MCF 10A (cell line): ENCODE results near the gene SLC41A3. TPM values are rescaled to one million over a fixed set of nuclear protein-coding genes. Genes with fewer than 3 reads are reported as not detected.

Source experiments
- BruUV-seq: library from RNA; stranded (reverse); fragments of 400-500 nt; replicated peaks from 2 replicates; lab custom pipeline; 2021; lab: Mats Ljungman, UMichigan
- CTCF ChIA-PET: fragments of 300-600 bp; sonication (Branson Sonifier 250); formaldehyde crosslinking; extraction: SDS; loops from one replicate; lab custom pipeline; 2021; ENCODE audit warnings: antibody characterized with exemption, inconsistent platforms; lab: Yijun Ruan, JAX
- POLR2A ChIA-PET: fragments of 300-600, 350-650 bp; sonication (Branson Sonifier 250); formaldehyde crosslinking; extraction: SDS; loops from one replicate; lab custom pipeline; 2020; ENCODE audit warnings: antibody characterized with exemption, inconsistent platforms; lab: Yijun Ruan, JAX
- DNase-seq: peaks from one replicate; pipeline ENCODE4 v3.0.0-alpha.2; 2018; ENCODE audit not compliant: unreplicated experiment
- H3K27ac Mint-ChIP-seq: one replicate; pipeline ENCODE4 v1.8.0; 2022; ENCODE audit warnings: mild to moderate bottlenecking, low read depth, mixed read lengths; ENCODE audit not compliant: unreplicated experiment
- H3K27me3 Mint-ChIP-seq: one replicate; pipeline ENCODE4 v1.8.0; 2022; ENCODE audit warnings: mixed read lengths; ENCODE audit not compliant: insufficient read depth, unreplicated experiment
- H3K36me3 Mint-ChIP-seq: one replicate; pipeline ENCODE4 v1.8.0; 2022; ENCODE audit warnings: mild to moderate bottlenecking, moderate library complexity, mixed read lengths; ENCODE audit not compliant: insufficient read depth, unreplicated experiment
- H3K4me1 Mint-ChIP-seq: one replicate; pipeline ENCODE4 v1.8.0; 2022; ENCODE audit warnings: mixed read lengths; ENCODE audit not compliant: insufficient read depth, unreplicated experiment
- H3K4me3 Mint-ChIP-seq: one replicate; pipeline ENCODE4 v1.8.0; 2022; ENCODE audit warnings: mild to moderate bottlenecking, moderate library complexity, mixed read lengths; ENCODE audit not compliant: unreplicated experiment
- H3K9me3 Mint-ChIP-seq: one replicate; pipeline ENCODE4 v1.8.0; 2022; ENCODE audit warnings: mixed read lengths; ENCODE audit not compliant: unreplicated experiment
- intact Hi-C: fragments of 100-400 bp; cut with micrococcal nuclease; formaldehyde crosslinking; loops from 2 replicates; pipeline ENCODE4 v1.14.1; 2022
- total RNA-seq: library from RNA; stranded (reverse); gene quantifications from 2 replicates; pipeline ENCODE4 v1.2.3, GENCODE V29; 2022
- TF ChIP-seq, protein P1 (sequence below): fragments of 200-600 bp; IDR thresholded peaks from one replicate; pipeline ENCODE4 v1.8.0; 2022; ENCODE audit warnings: antibody characterized with exemption, mild to moderate bottlenecking; ENCODE audit not compliant: unreplicated experiment

Gene SLC41A3
- total RNA-seq, 1 experiment from 2014 or later, result 43.2 TPM

DNA sequence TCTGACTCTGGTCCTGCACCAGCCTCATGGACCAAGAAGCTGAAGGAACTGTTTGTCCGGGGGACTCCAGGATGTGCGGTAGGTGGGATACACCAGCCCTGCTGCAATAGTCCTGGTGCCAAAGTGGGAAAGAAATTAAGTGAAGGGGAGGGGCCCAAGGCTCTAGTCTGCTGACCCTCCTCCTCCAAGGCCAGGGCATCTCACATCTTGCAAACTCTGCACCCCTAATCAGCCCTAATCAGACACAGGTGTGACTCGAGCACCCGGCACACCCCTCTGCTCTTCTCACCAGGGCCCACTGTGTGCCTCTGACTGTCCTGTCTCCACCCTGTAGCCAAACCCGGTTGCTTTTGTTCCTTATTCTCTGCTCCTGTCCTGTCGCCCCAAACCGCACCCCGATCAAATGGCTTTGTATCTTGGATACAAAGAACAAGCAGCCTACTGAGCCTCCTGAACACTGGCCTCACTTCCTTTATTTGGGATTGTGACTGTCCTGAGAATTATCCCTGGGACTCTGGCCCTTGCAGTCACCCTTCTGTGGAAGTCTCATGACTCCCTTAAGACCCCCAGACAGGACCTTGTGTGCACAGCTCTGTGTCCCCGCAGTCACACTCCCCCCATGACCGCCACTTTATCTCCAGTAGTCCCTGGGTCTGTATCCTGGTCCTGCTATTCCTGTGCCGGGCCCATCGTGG lies 26.7 kb upstream of the SLC41A3 start:
- peaks cover 8% of the 10 kb centered on the region for H3K4me1 Mint-ChIP-seq
- TF ChIP-seq, protein P1, sequence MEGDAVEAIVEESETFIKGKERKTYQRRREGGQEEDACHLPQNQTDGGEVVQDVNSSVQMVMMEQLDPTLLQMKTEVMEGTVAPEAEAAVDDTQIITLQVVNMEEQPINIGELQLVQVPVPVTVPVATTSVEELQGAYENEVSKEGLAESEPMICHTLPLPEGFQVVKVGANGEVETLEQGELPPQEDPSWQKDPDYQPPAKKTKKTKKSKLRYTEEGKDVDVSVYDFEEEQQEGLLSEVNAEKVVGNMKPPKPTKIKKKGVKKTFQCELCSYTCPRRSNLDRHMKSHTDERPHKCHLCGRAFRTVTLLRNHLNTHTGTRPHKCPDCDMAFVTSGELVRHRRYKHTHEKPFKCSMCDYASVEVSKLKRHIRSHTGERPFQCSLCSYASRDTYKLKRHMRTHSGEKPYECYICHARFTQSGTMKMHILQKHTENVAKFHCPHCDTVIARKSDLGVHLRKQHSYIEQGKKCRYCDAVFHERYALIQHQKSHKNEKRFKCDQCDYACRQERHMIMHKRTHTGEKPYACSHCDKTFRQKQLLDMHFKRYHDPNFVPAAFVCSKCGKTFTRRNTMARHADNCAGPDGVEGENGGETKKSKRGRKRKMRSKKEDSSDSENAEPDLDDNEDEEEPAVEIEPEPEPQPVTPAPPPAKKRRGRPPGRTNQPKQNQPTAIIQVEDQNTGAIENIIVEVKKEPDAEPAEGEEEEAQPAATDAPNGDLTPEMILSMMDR, result no peak
- H3K4me3 Mint-ChIP-seq, result no peak overlapping the region
- ChIA-PET POLR2A (interaction anchor here (0.6 kb wide), 1 partner anchor 12 kb away, joined by 3 read pairs; no protein-coding TSS in a partner anchor), CTCF (no interaction called here)
- no peak overlapping the region for H3K27ac Mint-ChIP-seq
- DNase-seq, result no peak
- BruUV-seq, result no TSS peak
- H3K27me3 Mint-ChIP-seq, result no peaks in the 10 kb centered on the region
- no peaks in the 10 kb centered on the region for H3K9me3 Mint-ChIP-seq
- intact Hi-C loops, result no loop called here
- H3K36me3 Mint-ChIP-seq, result no peaks in the 10 kb centered on the region

DNA sequence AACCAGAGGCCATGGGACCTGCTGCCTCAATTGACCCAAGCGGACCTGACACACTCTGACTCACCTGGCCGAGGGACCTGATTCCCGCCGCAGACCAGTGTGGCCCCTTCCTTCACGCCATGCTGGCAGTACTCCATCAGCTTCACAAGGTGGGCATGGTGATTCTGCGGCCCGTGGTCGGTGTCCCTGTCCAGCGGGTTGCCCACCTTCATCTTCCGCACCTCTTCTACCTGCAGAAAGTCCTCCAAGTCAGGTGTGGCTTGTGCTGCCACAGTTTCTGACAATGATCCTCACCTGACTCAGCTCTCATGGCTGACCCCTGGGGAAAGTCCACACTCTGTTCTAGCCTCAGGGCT lies 25.9 kb upstream of the SLC41A3 start:
- CTCF ChIA-PET, result no interaction called here
- TF ChIP-seq, protein P1, result no peak
- POLR2A ChIA-PET, result no interaction called here
- H3K4me3 Mint-ChIP-seq, result no peak overlapping the region
- H3K9me3 Mint-ChIP-seq, result no peaks in the 10 kb centered on the region
- no peak overlapping the region for H3K27ac Mint-ChIP-seq
- H3K36me3 Mint-ChIP-seq, result no peaks in the 10 kb centered on the region
- no TSS peak for BruUV-seq
- no peak for DNase-seq
- peaks cover 8% of the 10 kb centered on the region for H3K4me1 Mint-ChIP-seq
- H3K27me3 Mint-ChIP-seq, result no peaks in the 10 kb centered on the region
- intact Hi-C loops, result no loop called here

DNA sequence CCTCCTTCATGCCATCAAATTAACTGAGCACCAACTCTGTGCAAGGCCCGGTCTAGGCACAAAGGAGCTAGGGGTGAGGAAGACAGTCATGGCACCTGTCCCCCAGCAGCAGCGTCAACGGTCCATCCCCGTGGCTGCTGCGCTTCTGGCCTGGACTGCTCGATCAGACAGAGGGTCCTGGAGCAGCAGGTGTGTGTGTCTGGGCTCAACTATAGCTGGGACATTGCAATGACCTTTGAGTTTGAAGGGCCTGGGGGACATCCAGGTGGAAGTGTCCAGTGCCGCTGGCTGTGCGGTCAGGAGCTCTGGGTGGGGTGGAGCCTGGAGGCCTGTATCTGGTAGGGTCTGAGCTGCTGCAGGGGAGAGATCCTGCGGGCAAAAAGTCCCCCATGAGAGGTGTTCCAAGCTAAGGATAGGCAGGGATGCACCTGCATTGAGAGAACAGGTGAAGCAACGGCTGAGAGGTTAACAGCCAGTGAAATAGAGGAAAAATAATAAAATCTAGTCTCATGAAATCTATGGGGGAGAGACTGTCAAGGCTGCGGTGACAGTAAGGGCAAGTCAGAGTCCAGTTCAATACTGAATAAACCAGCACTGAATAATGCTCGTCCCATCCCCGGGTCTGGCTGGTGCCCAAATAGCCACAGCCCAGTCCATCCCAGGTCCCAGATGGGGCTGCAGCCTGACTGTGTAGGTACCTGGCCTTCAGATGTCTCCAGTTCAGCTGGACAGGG lies 25.4 kb upstream of the SLC41A3 start:
- Mint-ChIP-seq H3K4me1 (peaks cover 8% of the 10 kb centered on the region), H3K4me3 (no peak overlapping the region), H3K9me3 (no peaks in the 10 kb centered on the region), H3K27ac (no peak overlapping the region), H3K27me3 (no peaks in the 10 kb centered on the region), H3K36me3 (no peaks in the 10 kb centered on the region)
- ChIA-PET CTCF (interaction anchor here (1.6 kb wide), 1 partner anchor 24 kb away, joined by 5 read pairs; no protein-coding TSS in a partner anchor), POLR2A (interaction anchor here (1.1 kb wide), 1 partner anchor 12 kb away, joined by 4 read pairs; no protein-coding TSS in a partner anchor)
- intact Hi-C loops, result no loop called here
- TF ChIP-seq, protein P1, result no peak
- DNase-seq, result no peak
- no TSS peak for BruUV-seq

DNA sequence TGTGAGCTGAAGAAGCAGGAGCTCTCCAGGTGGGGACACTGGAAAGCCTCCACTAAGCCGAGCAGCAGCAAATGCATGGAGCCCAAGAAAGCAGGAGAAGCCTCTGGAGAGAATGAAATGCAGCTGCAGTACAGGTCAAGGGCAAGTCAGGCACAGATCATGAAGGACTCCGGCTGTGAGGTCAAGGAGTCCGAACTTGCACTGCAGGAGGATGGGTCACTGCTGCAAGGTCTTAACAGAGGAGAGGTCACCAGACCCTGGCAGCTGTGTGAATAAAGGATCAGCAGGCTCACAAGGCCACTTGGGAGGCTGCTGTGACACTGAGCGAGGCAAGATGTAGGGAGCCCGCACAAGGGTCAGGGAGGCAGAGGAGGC lies 24.7 kb upstream of the SLC41A3 start:
- peaks cover 8% of the 10 kb centered on the region for H3K4me1 Mint-ChIP-seq

More for the DNA sequence above, 24.7 kb upstream of the SLC41A3 start:
- Mint-ChIP-seq H3K9me3 (no peaks in the 10 kb centered on the region), H3K36me3 (no peaks in the 10 kb centered on the region), H3K27ac (no peak overlapping the region), H3K4me3 (no peak overlapping the region), H3K27me3 (no peaks in the 10 kb centered on the region)
- BruUV-seq, result no TSS peak
- DNase-seq, result no peak
- CTCF ChIA-PET, result interaction anchor here (1.6 kb wide), 1 partner anchor 25 kb away, joined by 5 read pairs; no protein-coding TSS in a partner anchor
- POLR2A ChIA-PET, result interaction anchor here (1.1 kb wide), 1 partner anchor 13 kb away, joined by 4 read pairs; no protein-coding TSS in a partner anchor
- intact Hi-C loops, result no loop called here
- TF ChIP-seq, protein P1, result no peak
